KG1 (cell line): ENCODE measurements around the gene ZNF33B.
"Not testable (repeated sequence)": the region's sequence is repeated elsewhere in the genome, so short reads cannot be mapped to it uniquely, and the experiment has no call there.

Source experiments
- DNase-seq: peaks from one replicate; lab custom pipeline; 2025; lab: John Stamatoyannopoulos, UW

The ZNF33B gene

GRCh38 chr10:42615419-42615818 is 23.0 kb downstream of the ZNF33B start:
- DNase-seq, result no peak

- DNase-seq, result no peak
Measured at GRCh38 chr10:42609872-42610271, 28.5 kb downstream of the ZNF33B start.

- no peak for DNase-seq
Measured at GRCh38 chr10:42598249-42598873, 40.0 kb downstream of the ZNF33B start.

DNA sequence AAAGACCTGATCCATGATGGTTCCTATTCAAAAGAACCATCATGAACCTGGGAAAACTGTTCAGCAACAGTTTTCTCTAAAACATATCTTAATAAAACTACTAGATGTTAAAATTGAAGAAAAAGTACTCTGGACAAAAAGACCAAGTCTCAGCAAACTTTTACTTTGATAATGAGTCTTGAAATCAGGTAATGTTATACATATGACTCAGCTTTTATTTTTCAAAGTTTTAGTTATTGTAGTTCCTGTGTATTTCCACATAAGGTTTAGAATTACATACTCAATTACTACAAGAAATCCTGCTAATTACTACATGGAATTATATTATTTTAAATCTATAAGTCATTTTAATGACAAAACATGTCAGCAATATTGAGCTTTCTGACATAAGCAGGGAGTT is 42.2 kb downstream of the ZNF33B start:
- DNase-seq, result no peak

DNA sequence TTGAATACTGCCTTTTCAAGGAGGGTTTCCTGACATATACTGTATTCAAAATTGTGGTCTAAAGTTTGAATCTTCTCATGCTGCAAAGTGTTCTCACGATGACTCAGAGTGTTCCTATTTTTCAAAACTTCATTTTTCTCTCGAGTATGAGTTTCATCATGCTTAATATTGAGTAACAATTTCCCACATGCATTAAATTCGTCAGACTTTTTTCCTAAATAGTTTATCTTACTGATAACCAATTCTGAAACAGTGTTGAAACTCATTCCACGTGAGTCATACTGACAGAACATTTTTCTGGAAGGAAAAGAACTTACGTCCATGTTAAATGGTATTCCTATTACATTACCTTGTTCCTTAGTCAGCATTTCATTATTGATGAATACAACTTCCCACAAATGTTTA is 44.1 kb downstream of the ZNF33B start:
- DNase-seq, result no peak

DNA sequence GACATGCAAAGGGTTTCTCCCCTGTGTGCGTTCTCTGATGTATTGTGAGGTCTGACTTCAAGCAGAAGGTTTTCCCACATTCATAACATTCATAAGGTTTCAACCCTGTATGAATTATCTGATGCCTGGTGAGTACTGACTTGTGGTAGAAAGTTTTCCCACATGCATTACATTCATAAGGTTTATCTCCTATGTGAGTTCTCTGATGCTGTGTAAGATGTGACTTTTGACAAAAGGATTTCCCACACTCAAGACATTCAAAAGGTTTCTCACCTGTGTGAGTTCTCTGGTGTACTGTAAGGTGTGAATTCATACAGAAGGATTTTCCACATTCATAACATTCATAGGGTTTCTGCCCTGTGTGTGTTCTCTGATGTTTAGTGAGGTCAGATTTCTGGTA is 45.1 kb downstream of the ZNF33B start:
- no peak for DNase-seq

DNA sequence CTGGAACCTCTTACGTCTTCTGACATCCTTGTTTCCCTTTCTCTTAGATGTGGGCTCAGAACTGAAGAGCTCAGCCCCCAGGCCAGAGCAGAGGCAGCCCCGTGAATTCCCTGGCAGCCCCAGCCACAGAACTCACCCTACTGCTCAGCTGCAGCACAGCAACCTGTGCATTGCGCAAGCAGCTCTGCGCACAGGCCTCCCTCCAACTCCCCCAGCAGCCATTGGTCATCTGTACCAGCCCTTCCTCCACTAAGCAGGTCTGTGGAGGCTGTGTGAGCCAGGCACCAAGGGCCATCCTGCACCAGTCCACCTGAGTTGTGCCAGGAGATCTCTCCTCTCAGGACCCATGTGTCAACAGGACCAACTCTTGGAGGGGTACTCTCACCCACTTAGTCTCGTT is 54.5 kb downstream of the ZNF33B start:
- DNase-seq, result no peak

GRCh38 chr10:42578019-42578418 is 60.4 kb downstream of the ZNF33B start:
- DNase-seq, result no peak

DNA sequence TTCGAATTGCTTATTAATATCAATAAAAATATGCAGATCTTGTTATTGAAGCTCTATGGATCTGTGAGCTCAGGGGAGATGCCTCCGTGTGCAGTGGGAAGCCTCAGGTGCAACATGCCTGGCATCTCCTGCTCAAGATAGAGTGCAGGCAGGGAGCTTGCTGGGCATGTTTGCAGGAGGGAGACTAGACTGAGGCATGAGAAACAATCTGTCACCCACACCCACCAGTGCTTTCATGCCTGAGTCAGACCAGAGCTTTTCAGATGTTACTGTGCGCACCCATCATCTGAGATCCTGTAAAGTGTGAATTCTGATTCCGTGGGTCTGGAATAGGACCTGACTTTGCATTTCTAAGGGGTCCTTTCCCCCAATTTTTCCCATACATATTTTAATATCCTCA is 62.0 kb downstream of the ZNF33B start:
- DNase-seq, result no peak

GRCh38 chr10:42574336-42574735 is 64.0 kb downstream of the ZNF33B start:
- DNase-seq, result no peak

GRCh38 chr10:42556931-42557330 is 81.4 kb downstream of the ZNF33B start:
- DNase-seq, result no peak

DNA sequence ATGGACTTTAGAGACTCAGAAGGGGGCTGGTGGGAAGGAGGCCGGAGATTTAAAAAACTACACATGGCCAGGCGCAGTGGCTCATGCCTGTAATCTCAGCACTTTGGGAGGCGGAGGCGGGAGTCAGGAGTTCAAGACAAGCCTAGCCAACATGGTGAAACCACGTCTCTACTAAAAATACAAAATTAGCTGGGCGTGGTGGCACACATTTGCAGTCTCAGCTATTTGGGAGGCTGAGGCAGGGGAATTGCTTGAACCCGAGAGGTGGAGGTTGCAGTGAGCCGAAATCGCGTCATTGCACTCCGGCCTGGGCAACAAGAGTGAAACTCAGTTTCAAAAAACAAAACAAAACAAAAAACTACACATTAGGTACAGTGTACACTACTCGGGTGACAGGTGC is 84.8 kb downstream of the ZNF33B start:
- not testable (repeated sequence) for DNase-seq

DNA sequence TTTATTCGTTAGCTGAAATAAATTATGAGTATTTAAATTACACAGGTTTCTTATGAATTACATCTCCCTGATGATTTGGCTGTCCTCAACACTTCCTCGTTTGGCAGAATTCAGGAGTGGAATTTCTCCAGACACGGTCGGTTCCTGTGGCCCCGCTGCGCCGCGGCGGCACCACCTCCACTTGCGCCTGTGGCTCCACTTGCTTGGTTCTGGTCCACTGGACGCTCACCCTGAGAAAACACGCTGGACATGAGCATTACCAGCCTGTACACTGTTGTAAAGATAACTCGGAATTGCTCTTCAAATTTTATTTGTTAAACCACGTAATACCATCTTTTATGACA is 85.3 kb downstream of the ZNF33B start:
- DNase-seq, result no peak

GRCh38 chr10:42552188-42553063 is 85.9 kb downstream of the ZNF33B start:
- peak; percentile 94 for DNase-seq

GRCh38 chr10:42551582-42552187 is 86.7 kb downstream of the ZNF33B start:
- no peak for DNase-seq

DNA sequence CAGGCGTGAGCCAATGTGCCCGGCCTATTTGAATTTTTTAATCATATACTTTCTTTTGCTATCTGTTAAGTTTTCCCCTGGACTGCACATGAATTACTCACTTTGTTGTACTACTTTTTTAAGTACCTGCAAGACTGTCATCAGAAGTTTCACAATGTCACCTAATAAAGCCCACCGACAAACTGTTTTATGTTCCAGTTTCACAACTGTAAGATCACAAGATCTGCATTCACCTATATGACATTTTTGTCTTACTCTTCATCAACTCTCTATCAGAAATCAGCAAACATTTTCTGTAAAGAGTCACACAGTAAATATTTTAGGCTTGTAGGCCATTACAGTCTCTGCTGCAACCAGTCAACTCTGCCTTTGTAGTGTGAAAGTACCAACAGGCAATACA is 88.5 kb downstream of the ZNF33B start:
- DNase-seq, result no peak

DNA sequence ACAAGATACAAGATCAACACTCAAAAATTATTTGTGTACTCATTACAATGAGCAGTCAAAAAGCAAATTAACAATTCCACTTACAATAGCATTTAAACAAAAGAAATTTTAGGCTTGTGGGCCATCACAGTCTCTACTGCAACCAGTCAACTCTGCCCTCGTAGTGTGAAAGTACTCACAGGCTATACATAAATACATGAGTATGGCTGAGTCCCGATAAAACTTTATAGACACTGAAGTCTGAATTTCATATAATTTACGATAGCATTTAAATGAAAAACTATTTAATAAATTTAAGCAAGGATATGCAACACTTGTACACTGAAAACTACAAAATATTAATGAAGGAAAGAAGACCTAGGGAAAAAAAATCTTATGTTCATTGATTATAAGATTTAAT is 90.1 kb downstream of the ZNF33B start:
- DNase-seq, result no peak

GRCh38 chr10:42544945-42545344 is 93.4 kb downstream of the ZNF33B start:
- DNase-seq, result no peak

GRCh38 chr10:42543840-42544372 is 94.5 kb downstream of the ZNF33B start:
- no peak for DNase-seq
